ENCODE results near the gene ZNF277. TPM values are rescaled to one million over a fixed set of nuclear protein-coding genes. Genes with fewer than 3 reads are reported as not detected.

Gene ZNF277
- total RNA-seq, 1 donor from 2014 or later, result 25.9 TPM

GRCh38 chr7:112297681-112298080, 91.2 kb downstream of the ZNF277 start:
- H3K4me3 Mint-ChIP-seq (ENCODE audit: low read depth), result no peak overlapping the region
- TF ChIP-seq, protein P1, sequence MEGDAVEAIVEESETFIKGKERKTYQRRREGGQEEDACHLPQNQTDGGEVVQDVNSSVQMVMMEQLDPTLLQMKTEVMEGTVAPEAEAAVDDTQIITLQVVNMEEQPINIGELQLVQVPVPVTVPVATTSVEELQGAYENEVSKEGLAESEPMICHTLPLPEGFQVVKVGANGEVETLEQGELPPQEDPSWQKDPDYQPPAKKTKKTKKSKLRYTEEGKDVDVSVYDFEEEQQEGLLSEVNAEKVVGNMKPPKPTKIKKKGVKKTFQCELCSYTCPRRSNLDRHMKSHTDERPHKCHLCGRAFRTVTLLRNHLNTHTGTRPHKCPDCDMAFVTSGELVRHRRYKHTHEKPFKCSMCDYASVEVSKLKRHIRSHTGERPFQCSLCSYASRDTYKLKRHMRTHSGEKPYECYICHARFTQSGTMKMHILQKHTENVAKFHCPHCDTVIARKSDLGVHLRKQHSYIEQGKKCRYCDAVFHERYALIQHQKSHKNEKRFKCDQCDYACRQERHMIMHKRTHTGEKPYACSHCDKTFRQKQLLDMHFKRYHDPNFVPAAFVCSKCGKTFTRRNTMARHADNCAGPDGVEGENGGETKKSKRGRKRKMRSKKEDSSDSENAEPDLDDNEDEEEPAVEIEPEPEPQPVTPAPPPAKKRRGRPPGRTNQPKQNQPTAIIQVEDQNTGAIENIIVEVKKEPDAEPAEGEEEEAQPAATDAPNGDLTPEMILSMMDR (IDR thresholded peaks at IDR 0.05; ENCODE audit: unreplicated experiment), result no peak
- no peaks in the 10 kb centered on the region for H3K9me3 Mint-ChIP-seq (ENCODE audit: low read depth)
- peaks cover 14% of the 10 kb centered on the region for H3K36me3 Mint-ChIP-seq (ENCODE audit: insufficient read depth)
- H3K27me3 Mint-ChIP-seq, result no peaks in the 10 kb centered on the region
- H3K4me1 Mint-ChIP-seq (ENCODE audit: low read depth), result peaks cover 8% of the 10 kb centered on the region
- H3K27ac Mint-ChIP-seq, result no peak overlapping the region
- DNase-seq (ENCODE audit: low spot score, unreplicated experiment), result no peak

- H3K36me3 Mint-ChIP-seq (ENCODE audit: insufficient read depth), result peaks cover 14% of the 10 kb centered on the region
- H3K27me3 Mint-ChIP-seq, result no peaks in the 10 kb centered on the region
- no peak overlapping the region for H3K27ac Mint-ChIP-seq
- no peaks in the 10 kb centered on the region for H3K9me3 Mint-ChIP-seq (ENCODE audit: low read depth)
- no peak for DNase-seq (ENCODE audit: low spot score, unreplicated experiment)
- peaks cover 9% of the 10 kb centered on the region for H3K4me1 Mint-ChIP-seq (ENCODE audit: low read depth)
- TF ChIP-seq, protein P1 (IDR thresholded peaks at IDR 0.05; ENCODE audit: unreplicated experiment), result no peak
- no peak overlapping the region for H3K4me3 Mint-ChIP-seq (ENCODE audit: low read depth)
Measured at GRCh38 chr7:112298543-112299100, 92.1 kb downstream of the ZNF277 start.

GRCh38 chr7:112300072-112300471, 93.6 kb downstream of the ZNF277 start:
- TF ChIP-seq, protein P1 (IDR thresholded peaks at IDR 0.05; ENCODE audit: unreplicated experiment), result no peak
- peaks cover 14% of the 10 kb centered on the region for H3K36me3 Mint-ChIP-seq (ENCODE audit: insufficient read depth)
- no peaks in the 10 kb centered on the region for H3K9me3 Mint-ChIP-seq (ENCODE audit: low read depth)
- peaks cover 12% of the 10 kb centered on the region for H3K4me1 Mint-ChIP-seq (ENCODE audit: low read depth)
- no peak overlapping the region for H3K27ac Mint-ChIP-seq
- H3K27me3 Mint-ChIP-seq, result no peaks in the 10 kb centered on the region
- no peak overlapping the region for H3K4me3 Mint-ChIP-seq (ENCODE audit: low read depth)
- no peak for DNase-seq (ENCODE audit: low spot score, unreplicated experiment)

GRCh38 chr7:112300831-112301407, 94.4 kb downstream of the ZNF277 start:
- TF ChIP-seq, protein P1 (IDR thresholded peaks at IDR 0.05; ENCODE audit: unreplicated experiment), result no peak

DNA sequence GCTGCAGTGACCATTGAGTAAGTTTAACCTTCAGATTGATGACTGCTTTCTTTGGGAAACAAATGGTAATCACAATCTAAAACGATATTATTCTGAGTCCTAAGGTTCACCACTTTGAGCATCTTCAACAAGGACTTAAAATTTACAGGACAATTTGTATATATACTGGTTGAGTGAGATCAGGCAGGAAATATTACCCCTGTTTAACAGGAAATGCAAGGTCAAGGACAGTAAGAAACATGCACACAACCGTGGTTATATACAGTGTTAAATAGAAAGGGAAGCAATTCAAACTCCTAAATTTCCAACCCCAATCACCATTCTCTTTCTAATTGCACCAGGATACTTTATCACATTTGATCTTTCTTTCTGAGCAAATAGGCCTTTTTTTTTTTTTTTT, 96.1 kb downstream of the ZNF277 start:
- Mint-ChIP-seq H3K27me3 (no peaks in the 10 kb centered on the region), H3K9me3 (ENCODE audit: low read depth) (no peaks in the 10 kb centered on the region), H3K4me3 (ENCODE audit: low read depth) (no peak overlapping the region), H3K36me3 (ENCODE audit: insufficient read depth) (peaks cover 14% of the 10 kb centered on the region), H3K4me1 (ENCODE audit: low read depth) (peaks cover 12% of the 10 kb centered on the region), H3K27ac (no peak overlapping the region)
- DNase-seq (ENCODE audit: low spot score, unreplicated experiment), result no peak
- TF ChIP-seq, protein P1 (IDR thresholded peaks at IDR 0.05; ENCODE audit: unreplicated experiment), result no peak

More at GRCh38 chr7:112300831-112301407, 94.4 kb downstream of the ZNF277 start:
- Mint-ChIP-seq H3K9me3 (ENCODE audit: low read depth) (no peaks in the 10 kb centered on the region), H3K27ac (no peak overlapping the region), H3K36me3 (ENCODE audit: insufficient read depth) (peaks cover 14% of the 10 kb centered on the region), H3K27me3 (no peaks in the 10 kb centered on the region), H3K4me3 (ENCODE audit: low read depth) (no peak overlapping the region), H3K4me1 (ENCODE audit: low read depth) (peaks cover 12% of the 10 kb centered on the region)
- no peak for DNase-seq (ENCODE audit: low spot score, unreplicated experiment)

Measured in progenitor cell of endocrine pancreas (in vitro differentiated cells).